LNCaP clone FGC (cell line): ENCODE data around the gene KRTAP9-8.
"Not testable (repeated sequence)": the region's sequence is repeated elsewhere in the genome, so short reads cannot be mapped to it uniquely, and the experiment has no call there.

Experiments used
- DNase-seq: peaks from one replicate; pipeline ENCODE4 v3.0.0-alpha.2; 2011; ENCODE audit warnings: low read depth
- H3K4me3 ChIP-seq: 2 replicates; pipeline ENCODE4 v1.5.1; 2011; ENCODE audit warnings: mild to moderate bottlenecking, low read depth, low read length, control low read depth
- CTCF ChIP-seq: IDR thresholded peaks from 2 replicates; pipeline ENCODE4 v1.5.1; 2012; ENCODE audit warnings: mild to moderate bottlenecking; ENCODE audit not compliant: control insufficient read depth, insufficient read depth; ENCODE audit errors: extremely low read depth

The KRTAP9-8 gene

DNA sequence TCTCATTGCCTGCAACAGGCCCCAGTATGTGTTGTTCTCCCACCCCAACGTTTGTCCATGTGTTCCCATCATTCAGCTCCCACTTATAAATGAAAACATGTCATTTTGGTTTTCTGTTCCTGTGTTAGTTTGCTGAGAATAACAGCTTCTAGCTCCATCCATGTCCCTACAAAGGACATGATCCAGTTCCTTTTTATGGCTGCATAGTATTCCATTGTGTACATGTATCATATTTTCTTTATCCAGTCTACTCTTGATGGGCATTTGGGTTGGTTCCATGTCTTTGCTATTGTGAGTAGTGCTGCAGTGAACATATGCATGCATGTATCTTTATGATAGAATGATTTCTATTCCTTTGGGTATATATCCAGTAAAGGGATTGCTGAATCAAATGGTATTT lies 22.1 kb upstream of the KRTAP9-8 start:
- H3K4me3 ChIP-seq, result no peak overlapping the region
- no peak for DNase-seq
- no peak for TF ChIP-seq CTCF

- DNase-seq, result no peak
- H3K4me3 ChIP-seq, result no peak overlapping the region
- TF ChIP-seq CTCF, result no peak
Measured at GRCh38 chr17:41223821-41224220, 14.0 kb upstream of the KRTAP9-8 start.

GRCh38 chr17:41226051-41226450 lies 11.7 kb upstream of the KRTAP9-8 start:
- no peak for DNase-seq
- TF ChIP-seq CTCF, result no peak
- no peak overlapping the region for H3K4me3 ChIP-seq

- not testable (repeated sequence) for H3K4me3 ChIP-seq, DNase-seq
Measured at GRCh38 chr17:41226598-41227095, 11.2 kb upstream of the KRTAP9-8 start, which contains the start of gene KRTAP9-2. Gene KRTAP9-2, plus strand, starts transcription at chr17:41226648. Its CDS starts 7 bp downstream, at chr17:41226655.

DNA sequence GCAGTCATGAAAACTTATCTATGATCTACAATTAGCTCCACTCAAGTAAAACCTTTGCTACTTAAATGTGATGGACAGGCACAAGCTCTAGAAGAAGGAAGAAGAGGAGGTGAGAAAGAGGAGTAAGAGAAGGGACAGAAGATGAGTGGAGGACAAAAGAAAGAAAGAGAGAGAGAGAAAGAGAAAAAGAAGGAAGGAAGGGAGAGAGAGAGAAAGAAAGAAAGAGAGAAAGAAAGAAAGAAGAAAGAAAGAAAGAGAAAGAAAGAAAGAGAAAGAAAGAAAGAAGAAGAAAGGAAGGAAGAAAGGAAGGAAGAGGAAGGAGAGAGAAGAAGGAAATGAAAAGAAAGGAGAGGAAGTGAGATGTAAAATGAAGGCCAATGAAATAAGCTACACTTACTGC lies 7.7 kb upstream of the KRTAP9-8 start:
- no peak for TF ChIP-seq CTCF
- H3K4me3 ChIP-seq, result no peak overlapping the region
- DNase-seq, result no peak

DNA sequence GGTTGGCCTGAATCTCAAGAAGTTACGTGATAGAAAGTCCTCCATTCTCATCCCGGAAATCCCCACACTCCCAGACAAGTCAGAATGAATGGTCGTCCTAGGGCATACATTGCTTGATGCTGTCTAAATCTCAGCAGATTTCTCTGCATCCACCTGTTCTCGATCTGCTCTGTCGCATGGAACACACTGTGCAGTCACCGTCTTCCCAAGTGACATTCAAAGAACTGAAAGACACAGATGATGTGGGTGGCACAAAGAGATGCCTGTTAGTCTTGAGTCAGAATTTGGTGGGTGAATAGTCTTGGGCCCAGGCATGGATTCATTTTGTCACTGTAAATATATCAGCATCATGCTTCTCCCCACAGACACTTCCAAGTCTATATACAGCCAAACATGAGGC lies 6.1 kb upstream of the KRTAP9-8 start:
- no peak overlapping the region for H3K4me3 ChIP-seq
- TF ChIP-seq CTCF, result no peak
- DNase-seq, result no peak

- not testable (repeated sequence) for H3K4me3 ChIP-seq, DNase-seq
Measured at GRCh38 chr17:41232399-41233105, 5.2 kb upstream of the KRTAP9-8 start, which contains the start of gene KRTAP9-3. Gene KRTAP9-3, plus strand, starts transcription at chr17:41232449. Its CDS starts 53 bp downstream, at chr17:41232502.

DNA sequence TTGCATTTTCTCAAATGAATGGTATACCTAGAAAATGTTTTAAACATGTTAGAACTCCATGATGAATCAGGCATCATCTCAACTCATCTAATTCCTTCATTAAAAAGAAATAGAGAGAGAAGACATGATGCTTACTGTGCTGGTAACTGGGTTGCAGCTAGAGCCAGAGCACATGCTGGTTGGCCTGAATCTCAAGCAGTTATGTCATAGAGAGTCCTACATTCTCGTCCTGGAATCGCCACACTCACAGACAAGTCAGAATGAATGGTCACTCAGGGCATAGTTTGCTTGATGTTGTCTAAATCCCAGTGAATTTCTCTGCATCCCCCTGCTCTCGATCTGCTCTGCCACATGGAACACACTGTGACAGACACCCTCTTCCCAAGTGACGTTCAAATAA lies 683 bp upstream of the KRTAP9-8 start:
- DNase-seq, H3K4me3 ChIP-seq: not testable (repeated sequence)

- not testable (repeated sequence) for DNase-seq, H3K4me3 ChIP-seq
Measured at GRCh38 chr17:41246995-41247787, 9.4 kb downstream of the KRTAP9-8 start.

- not testable (repeated sequence) for DNase-seq, H3K4me3 ChIP-seq
Measured at GRCh38 chr17:41249637-41250240, 11.9 kb downstream of the KRTAP9-8 start, which contains the start of gene KRTAP9-4. Gene KRTAP9-4, plus strand, starts transcription at chr17:41249687. Its CDS starts 34 bp downstream, at chr17:41249721.
